ENCODE data around the gene EGFL7. TPM values are rescaled to one million over a fixed set of nuclear protein-coding genes. Genes with fewer than 3 reads are reported as not detected.

EGFL7 gene
- under 1 TPM; 0.22 to 0.31 TPM for total RNA-seq

GRCh38 chr9:136662656-136663581, at the start of gene EGFL7:
TSS of gene EGFL7 (plus strand) at chr9:136662916. CDS start at chr9:136668283, 5,367 bp downstream.
- POLR2A ChIA-PET = no interaction called here
- no peaks in the 10 kb centered on the region for H3K9me3 Mint-ChIP-seq
- no peak for DNase-seq
- H3K36me3 Mint-ChIP-seq (ENCODE audit: low read depth) = no peaks in the 10 kb centered on the region
- H3K27me3 Mint-ChIP-seq = peaks cover 22% of the 10 kb centered on the region
- CTCF ChIA-PET = interaction anchor here (1.0 to 2.0 kb wide), 2 partner anchors 10 to 67 kb away, joined by 3 to 5 read pairs; no protein-coding TSS in a partner anchor
- no peak within 1 kb of the TSS for H3K27ac Mint-ChIP-seq
- peaks cover 9% of the 10 kb centered on the region for H3K4me1 Mint-ChIP-seq
- no peak within 1 kb of the TSS for H3K4me3 Mint-ChIP-seq

DNA sequence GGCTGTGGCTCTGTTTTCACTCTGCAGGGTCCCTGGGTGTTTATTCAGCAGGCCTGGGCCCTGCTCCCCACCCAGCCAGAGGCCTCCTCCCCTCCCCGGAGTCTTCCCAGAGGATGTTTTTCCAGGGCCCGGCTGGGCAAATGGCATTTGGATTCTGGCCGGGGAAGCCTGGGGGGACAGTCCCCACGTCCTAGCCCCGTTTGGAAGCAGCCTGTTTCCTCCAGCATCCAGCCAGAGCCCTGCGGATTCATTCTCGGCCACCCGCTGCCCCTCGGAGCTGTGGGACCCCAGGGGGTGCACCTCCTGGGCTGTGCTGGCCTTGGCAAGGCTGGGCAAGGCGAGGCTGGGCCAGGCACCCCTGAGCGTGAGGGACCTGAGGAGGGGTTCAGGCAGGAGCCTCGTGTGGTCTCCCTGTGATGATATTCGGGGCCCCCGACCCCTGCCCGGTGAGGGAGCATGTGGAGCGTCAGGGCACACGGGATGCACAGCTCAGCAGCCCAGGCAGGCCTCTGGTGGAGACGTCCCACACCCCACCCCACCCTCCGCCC, 48.8 kb upstream of the EGFL7 start:
- no peak for DNase-seq
- Mint-ChIP-seq H3K27ac (no peak overlapping the region), H3K27me3 (no peaks in the 10 kb centered on the region), H3K4me3 (no peak overlapping the region), H3K4me1 (no peaks in the 10 kb centered on the region), H3K9me3 (no peaks in the 10 kb centered on the region), H3K36me3 (ENCODE audit: low read depth) (no peaks in the 10 kb centered on the region)
- ChIA-PET POLR2A (no interaction called here), CTCF (no interaction called here)

GRCh38 chr9:136614372-136614922, 48.3 kb upstream of the EGFL7 start:
- ChIA-PET POLR2A (no interaction called here), CTCF (no interaction called here)
- peaks cover 3% of the 10 kb centered on the region for H3K4me1 Mint-ChIP-seq
- H3K27ac Mint-ChIP-seq = no peak overlapping the region
- H3K27me3 Mint-ChIP-seq = no peaks in the 10 kb centered on the region
- H3K9me3 Mint-ChIP-seq = no peaks in the 10 kb centered on the region
- no peak overlapping the region for H3K4me3 Mint-ChIP-seq
- DNase-seq = no peak
- H3K36me3 Mint-ChIP-seq (ENCODE audit: low read depth) = no peaks in the 10 kb centered on the region

DNA sequence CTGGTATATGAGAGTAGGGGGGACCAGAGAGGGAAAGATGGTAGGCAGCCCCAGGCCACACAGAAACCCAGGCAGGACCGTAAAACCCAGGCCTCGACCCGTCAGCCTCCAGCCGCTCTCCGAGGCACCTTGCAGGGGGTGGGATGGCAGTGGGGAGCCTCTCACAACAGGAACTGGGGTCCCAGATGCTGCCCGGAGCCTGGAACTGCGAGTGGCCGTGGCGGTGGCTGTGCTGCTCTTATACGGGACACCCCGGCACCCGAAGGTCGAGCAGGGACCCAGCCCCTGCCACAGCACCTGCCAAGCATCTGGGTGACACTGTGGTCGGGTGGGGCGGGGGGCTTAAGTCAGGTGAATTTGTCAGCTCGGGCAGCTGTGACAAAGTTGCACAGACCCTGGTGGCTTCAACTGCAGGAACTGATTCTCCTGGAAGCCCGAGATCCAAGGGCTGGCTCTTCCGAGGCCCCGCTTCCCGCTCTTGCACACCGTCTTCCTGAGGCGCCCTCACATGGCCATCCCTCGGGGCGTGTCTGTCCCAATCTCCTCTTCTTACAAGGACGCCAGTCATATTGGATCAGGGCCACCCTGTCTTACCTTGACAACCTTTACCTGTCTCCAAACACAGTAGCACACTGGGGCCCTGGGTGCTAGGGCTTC, 47.6 kb upstream of the EGFL7 start:
- Mint-ChIP-seq H3K36me3 (ENCODE audit: low read depth) (no peaks in the 10 kb centered on the region), H3K4me1 (peaks cover 3% of the 10 kb centered on the region), H3K27me3 (no peaks in the 10 kb centered on the region), H3K4me3 (no peak overlapping the region), H3K9me3 (no peaks in the 10 kb centered on the region), H3K27ac (no peak overlapping the region)
- no peak for DNase-seq
- CTCF ChIA-PET = no interaction called here
- POLR2A ChIA-PET = no interaction called here

- CTCF ChIA-PET = no interaction called here
- Mint-ChIP-seq H3K27ac (no peak overlapping the region), H3K27me3 (no peaks in the 10 kb centered on the region), H3K36me3 (ENCODE audit: low read depth) (no peaks in the 10 kb centered on the region), H3K4me1 (peaks cover 3% of the 10 kb centered on the region), H3K4me3 (no peak overlapping the region), H3K9me3 (no peaks in the 10 kb centered on the region)
- DNase-seq = no peak
- POLR2A ChIA-PET = no interaction called here
Observed at GRCh38 chr9:136615631-136616306, 46.9 kb upstream of the EGFL7 start.

GRCh38 chr9:136616307-136616635, 46.4 kb upstream of the EGFL7 start:
- no peak overlapping the region for H3K4me3 Mint-ChIP-seq
- ChIA-PET CTCF (no interaction called here), POLR2A (no interaction called here)
- H3K27ac Mint-ChIP-seq = no peak overlapping the region
- H3K36me3 Mint-ChIP-seq (ENCODE audit: low read depth) = no peaks in the 10 kb centered on the region
- H3K27me3 Mint-ChIP-seq = no peaks in the 10 kb centered on the region
- peaks cover 3% of the 10 kb centered on the region for H3K4me1 Mint-ChIP-seq
- DNase-seq = no peak
- no peaks in the 10 kb centered on the region for H3K9me3 Mint-ChIP-seq

DNA sequence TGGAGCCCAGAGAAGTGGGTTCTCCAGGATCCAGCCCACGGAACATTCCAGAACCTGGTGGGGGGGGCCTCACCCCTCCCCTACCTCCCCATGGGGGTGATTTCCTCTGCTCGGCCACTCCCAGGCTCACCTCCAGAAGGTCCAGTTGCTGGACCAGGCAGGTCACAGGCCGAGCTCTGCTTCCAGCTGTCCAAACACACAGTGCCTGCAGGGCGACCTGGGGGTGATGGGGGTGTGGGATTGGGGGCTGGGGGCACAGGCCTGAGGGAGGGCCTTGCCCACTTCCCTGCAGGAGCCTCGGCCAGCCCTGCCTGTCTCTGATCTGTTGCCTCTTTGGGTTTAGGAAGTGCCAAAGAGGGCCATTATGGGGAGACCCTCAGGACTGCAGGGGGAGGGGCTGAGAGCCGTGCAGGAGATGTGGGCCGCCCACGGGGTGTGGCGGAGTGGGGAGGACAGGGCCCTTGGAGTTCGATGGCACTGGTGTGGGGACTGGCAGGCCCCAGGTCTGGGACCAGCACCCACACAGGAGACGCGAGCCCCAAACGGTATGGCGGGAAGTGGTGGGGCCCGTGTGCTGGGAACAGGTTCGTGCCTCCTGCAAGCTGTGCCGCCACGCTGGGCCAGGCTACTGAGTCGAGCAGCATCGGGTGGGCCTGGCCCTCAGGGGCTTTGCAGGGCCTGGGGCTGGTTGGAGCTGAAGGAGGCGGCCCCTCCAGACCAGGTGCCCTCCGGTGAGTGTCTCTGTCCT, 45.6 kb upstream of the EGFL7 start:
- no peak overlapping the region for H3K27ac Mint-ChIP-seq

DNA sequence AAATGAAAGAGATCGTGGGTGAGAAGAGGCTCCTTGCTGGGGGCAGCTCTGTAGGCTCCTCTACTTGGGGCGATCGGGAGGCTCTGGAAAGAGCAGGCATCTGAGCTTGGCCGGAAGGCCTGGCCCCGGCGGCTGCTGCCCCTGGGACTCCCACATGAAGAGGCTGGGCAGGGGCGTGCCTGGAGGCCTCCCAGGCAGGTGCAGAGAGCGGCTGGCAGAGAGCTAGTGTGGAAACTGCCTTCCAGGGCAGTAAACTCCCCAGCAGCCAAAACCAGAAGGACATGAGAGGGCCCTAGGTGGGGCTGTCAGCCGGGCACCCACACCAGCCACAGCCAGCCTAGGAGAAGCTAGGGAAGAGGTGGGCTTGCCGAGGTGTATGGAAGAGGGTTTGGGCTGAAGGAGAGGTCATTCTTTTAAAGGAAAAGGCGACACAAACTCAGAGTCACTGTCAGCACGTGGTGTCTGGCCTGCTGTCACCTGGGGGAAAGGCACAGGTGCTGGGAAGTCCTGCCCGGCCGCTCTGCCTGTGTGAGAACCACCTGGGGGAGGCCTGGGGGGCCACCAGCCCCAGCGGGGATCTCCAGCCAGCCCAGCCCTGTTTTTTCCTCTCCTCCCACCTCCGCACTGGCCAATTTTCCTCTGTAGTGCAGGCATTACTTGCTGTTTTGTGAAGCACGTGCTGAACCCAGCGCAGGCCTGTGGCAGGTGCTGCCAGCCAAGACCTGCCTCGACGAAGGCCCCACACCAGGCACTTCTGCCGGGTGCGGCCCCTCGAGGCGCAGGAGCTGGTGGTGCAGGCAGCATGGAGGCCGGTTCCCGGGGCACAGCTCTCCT, 44.8 kb upstream of the EGFL7 start:
- Mint-ChIP-seq H3K36me3 (ENCODE audit: low read depth) (no peaks in the 10 kb centered on the region), H3K9me3 (no peaks in the 10 kb centered on the region), H3K4me1 (peaks cover 3% of the 10 kb centered on the region), H3K4me3 (no peak overlapping the region), H3K27ac (no peak overlapping the region), H3K27me3 (no peaks in the 10 kb centered on the region)
- ChIA-PET POLR2A (no interaction called here), CTCF (interaction anchor here (3.3 kb wide), 1 partner anchor 130 kb away, joined by 8 read pairs; no protein-coding TSS in a partner anchor)
- no peak for DNase-seq

More for the DNA sequence above, 45.6 kb upstream of the EGFL7 start:
- no peak for DNase-seq
- H3K36me3 Mint-ChIP-seq (ENCODE audit: low read depth) = no peaks in the 10 kb centered on the region
- H3K4me3 Mint-ChIP-seq = no peak overlapping the region
- POLR2A ChIA-PET = no interaction called here
- no peaks in the 10 kb centered on the region for H3K27me3 Mint-ChIP-seq
- CTCF ChIA-PET = no interaction called here
- no peaks in the 10 kb centered on the region for H3K9me3 Mint-ChIP-seq
- peaks cover 3% of the 10 kb centered on the region for H3K4me1 Mint-ChIP-seq

DNA sequence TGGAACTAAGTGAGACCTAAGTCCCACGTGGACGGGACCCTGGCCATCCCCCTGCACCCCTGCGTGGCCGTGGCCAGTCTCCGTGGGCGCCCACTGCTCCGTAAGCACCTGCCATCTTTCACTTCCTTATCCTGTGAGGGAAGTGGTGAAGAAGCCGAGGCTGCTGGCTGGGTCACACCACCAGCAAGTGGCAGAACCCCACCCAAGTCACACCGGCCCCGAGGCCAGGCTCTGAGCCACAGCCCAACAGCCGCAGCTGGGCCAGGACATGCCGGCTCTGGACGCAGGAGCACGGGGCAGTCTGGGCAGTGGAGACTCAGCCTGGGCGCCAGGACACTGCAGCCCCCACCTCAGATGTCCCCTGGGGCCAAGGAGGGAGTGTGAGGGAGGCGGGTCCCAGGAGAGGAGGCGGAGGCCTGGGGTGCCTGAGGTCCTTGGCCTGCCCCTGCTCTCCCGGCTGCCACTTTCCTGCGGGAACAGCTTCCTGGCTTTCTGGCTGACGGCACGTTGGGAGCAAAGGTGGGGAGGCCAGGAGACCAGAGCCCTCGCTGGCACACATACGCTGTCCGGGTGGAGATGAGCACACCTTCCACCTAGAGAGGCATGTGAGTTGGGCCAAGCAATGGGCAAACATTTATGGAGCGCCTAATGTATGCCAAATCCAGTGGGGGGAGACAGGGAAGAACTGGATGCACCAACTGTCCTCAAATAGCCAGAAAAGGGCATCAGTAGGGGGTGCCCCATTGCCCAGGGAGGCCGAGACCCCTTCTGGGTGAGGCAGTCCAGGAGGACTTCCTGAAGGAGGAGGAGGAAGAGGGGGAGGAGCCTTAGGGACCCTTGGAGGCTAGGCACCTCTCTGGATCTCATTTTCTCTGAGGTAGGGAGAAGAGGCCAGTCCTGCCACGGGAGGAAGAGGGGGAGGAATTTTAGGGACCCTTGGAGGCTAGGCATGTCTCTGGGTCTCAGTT, 43.9 kb upstream of the EGFL7 start:
- Mint-ChIP-seq H3K4me1 (peaks cover 3% of the 10 kb centered on the region), H3K36me3 (ENCODE audit: low read depth) (no peaks in the 10 kb centered on the region), H3K9me3 (no peaks in the 10 kb centered on the region), H3K4me3 (no peak overlapping the region), H3K27me3 (no peaks in the 10 kb centered on the region), H3K27ac (no peak overlapping the region)
- DNase-seq = no peak
- ChIA-PET CTCF (interaction anchor here (3.3 kb wide), 1 partner anchor 131 kb away, joined by 8 read pairs; no protein-coding TSS in a partner anchor), POLR2A (no interaction called here)

GRCh38 chr9:136619742-136620440, 42.8 kb upstream of the EGFL7 start:
- Mint-ChIP-seq H3K9me3 (no peaks in the 10 kb centered on the region), H3K4me1 (peaks cover 3% of the 10 kb centered on the region), H3K4me3 (no peak overlapping the region), H3K36me3 (ENCODE audit: low read depth) (no peaks in the 10 kb centered on the region), H3K27me3 (no peaks in the 10 kb centered on the region), H3K27ac (no peak overlapping the region)
- ChIA-PET CTCF (interaction anchor here (3.3 kb wide), 1 partner anchor 132 kb away, joined by 8 read pairs; no protein-coding TSS in a partner anchor), POLR2A (no interaction called here)
- DNase-seq = no peak
